Activated CD4-positive, alpha-beta T cell treated with anti-CD3 and anti-CD28 coated beads, Interleukin-2, amount 50 U/mL, for 1 hour (primary cell): ENCODE results near the gene IRX6.

Experiments
- DNase-seq: peaks from one replicate; pipeline ENCODE4 v3.0.0-alpha.2; 2020

IRX6 gene

DNA sequence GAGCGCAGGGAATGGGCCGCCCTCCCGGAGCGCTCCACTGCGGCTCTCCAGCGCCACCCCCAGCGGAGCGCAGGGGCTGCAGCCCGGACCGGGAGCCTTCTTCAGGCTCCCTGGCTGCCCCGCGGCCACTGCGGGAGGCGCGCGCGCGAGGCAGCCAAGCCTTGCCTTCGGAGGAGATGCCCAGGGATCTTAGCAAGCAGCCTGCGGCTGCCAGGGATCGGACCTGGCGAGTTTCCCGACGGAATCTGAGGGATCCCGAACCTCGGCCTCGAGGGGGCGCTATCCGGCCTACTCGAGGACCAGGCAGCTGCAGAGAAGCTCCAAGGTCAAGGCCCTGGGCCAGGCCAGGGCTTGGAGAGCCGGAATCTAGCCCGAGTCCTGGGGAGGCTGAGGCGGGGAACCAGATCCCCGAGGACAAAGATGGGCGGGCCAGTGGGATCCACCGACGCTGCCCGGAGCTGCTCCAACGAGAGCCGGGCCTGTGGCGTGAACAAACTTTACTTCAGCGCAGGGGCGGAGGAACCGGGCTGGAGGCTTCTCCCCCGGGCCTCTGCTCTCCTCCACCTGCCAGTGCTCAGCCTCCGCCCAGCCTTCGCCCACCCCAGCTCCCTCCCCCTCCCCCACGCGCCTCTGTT is at the start of gene IRX6:
TSS of gene IRX6 (plus strand) at position 567 of the 635 bp plus-strand sequence. CDS start 889 bp downstream, outside the sequence.
- DNase-seq, result no peak

DNA sequence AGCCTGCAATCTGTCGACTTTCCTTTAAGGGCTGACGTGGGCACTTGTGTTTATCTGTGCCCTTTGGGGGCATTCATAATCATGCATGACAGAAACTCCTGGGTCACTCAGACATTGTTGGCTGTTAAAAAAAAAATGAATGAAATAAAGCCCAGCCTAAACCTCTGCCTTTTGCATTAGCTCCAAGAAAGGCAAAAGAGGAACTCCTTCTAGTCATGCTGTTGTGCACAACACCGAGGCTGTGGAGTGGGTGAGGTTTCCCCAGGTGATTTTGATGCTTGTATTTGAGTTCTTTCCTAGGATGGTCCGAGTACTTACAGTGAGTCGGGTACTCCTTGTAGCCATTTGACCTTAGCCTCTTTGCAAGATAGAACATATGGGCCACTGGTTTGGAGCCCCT is 49.6 kb upstream of the IRX6 start:
- DNase-seq, result no peak

DNA sequence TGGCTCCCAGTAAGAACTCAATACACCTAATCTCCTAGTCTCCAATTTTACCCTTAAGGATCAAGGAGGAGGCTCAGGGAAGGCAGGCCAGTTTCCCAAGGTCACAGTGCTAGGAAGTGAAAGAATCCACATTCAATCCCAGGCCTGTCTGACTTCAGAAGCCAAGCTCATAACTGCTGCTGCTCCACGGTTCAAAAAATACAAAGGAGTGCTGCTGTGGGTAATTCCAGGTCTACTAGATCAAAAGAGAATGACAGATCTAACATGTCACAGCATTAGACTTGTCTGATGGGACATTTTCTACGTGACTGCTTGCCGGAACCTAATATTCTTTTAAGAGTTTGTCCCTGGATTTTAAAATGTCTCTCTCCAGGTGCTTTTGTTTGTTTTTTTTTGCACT is 48.8 kb upstream of the IRX6 start:
- no peak for DNase-seq

DNA sequence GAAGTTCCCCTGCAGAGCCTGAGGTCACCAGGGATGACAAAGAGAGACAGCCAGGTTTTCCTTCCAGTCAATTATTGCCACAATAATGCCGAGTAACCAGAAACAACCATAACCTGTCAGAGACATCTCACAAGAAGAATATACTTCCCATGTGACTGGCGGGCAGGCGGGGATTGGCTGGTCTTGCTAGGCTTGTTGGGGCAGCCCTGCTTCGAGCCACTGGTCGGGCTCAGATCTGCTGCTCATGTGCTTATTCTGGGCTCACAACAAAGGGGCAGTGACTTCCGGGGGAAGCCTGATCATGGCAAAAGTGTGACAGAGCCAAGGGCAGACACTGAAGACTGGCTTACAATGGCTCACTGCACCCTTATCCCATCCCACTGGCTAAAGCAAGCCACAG is 48.1 kb upstream of the IRX6 start:
- DNase-seq, result no peak

DNA sequence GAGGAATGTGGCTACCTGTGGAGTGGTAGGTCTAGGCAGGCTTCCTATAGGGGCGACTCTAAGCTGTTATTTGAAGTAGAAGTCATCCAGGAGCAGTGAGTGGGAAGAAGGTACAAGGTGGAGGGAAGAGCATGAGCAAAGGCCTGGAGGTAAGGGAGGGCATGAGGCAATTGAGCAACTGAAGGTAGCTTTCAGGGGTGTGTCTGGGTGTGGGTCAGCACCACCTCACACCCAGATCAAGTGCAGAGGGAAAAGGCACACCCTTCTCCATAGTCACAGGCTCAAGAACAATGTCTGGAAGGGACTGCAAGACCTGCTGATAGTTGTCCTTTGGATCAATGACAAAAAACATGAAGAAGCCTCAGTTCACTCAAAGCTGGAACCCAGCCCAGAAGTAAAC is 46.5 kb upstream of the IRX6 start:
- DNase-seq, result no peak

DNA sequence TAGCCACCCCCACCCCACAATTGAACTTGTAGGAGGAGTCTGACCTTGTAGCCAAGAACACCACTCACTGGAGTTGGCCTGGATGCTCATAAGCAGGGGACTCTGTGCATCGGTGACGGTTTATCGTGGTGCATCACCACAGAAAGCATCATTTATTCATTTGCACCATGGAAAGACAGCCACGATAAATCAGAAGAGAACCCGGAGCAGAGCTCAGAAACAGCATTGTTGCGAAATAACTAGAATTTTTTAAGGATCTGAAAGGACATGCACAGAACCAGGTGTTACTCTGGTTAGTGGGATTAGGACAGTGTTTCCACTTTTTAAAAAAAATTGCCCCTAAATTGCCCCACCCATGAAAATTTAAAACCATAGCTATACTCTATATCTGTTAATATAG is 44.4 kb upstream of the IRX6 start:
- DNase-seq, result no peak

DNA sequence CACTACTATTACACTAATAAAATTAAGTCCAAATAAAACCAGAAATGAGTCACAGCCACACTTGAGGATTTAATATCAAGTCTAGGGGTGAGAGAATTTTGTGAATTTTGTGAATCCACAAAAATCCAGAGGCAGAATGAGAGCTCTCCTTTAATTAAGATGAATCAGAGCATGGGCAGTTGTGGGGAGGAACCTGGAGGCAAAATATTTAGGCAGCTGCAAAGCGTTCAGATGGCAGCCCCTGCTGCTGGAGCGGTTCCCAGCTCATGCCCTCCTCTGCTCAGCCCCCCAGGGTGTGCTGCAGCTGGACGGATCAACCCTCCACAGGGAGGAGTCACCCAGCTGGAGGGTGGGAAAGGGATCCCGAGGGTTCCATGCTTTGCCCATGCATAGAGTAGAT is 43.4 kb upstream of the IRX6 start:
- DNase-seq, result no peak

DNA sequence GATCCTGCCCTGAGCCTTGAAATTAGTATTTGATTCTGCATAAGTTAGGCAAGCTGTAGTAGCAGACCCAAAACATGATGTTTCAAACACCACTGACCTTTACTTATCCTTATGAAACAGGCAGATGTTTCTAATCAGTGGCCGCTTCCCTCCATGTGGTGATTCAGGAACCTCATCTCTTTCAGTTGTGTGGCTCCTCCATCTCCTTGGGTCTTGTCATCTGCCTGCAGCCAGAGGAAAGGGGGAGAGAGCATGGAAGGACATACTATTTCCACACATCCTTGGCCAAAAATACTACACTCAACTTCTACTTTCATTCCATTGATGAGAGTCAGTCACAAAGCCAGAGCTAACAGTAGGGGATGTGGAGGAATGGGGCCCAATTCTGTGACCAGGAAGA is 41.6 kb upstream of the IRX6 start:
- no peak for DNase-seq

DNA sequence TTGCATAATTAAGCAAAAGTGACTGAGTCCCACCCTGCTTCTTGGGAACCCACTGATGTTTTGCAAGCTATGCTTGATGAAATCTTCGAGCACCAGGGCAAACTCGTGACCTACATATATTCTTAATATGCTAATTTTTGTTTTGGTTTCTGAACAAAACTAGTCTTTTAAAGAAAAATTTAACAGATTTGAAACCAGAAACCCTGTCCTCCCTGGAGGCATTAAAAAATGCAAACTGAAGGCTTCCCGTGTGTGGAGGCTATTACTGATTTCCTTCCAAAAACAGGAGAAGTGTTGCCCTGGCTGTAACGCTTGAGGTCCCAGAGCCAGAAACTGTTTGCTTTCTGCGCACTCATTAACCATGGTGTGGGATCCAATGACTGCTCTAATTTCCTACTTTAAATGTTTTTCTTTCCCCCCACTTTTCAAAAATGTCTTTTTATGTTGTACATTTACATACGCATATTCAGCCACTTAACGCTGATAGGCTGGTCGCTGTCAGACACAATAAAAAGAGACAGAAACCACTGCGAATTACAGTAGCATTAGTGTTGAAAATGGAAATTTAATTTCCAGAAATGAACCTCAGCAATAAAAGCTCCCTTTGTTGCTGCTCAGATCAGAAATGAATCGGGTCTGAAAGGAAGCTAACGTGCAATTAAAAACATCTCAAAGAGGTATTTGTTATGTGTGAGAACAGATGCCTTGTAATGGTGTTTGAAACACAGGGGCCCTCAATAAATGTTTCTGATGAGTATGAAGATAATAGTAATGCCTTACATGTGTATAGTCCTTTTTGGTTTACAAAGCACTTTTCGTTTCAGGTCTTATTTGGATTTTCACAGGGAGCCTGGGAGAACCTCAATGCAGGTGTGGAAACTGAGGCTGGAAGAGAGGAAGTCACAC is 39.9 kb upstream of the IRX6 start:
- DNase-seq, result no peak

DNA sequence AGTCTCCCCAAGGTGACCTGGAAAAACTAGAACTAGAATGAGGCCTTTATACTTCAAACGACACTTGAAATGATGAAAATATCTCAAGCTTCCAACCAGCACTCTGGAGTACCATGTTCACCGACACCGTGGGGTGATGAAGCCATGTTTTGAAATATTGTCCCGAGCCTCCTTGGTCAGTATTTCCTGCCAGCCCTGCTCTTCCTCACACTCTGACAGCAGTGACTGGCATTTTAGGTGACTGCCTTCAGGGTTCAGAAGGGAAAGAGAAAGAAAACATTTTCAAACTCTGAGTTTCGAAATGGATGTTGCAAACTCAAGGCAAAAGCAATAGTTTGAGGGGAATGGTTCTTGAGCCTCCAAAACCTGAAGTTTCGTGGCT is 39.3 kb upstream of the IRX6 start:
- no peak for DNase-seq

DNA sequence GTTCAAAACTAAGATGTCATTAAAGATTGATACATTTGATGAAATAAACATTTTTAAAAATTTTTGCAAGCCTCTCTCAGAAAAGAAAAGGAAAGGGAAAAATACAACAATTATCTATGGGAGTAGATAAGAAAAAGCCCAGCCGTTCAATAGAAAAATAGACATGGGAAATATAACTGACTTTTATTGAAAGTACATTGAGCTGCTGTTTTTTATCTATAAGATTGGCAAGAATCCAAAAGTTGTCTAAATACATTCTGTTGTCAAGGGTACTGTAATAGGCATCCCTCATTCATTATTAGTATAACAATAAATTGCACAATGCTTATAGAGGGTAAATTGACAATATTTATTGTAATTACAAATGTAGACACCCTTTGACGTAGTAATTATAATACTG is 38.4 kb upstream of the IRX6 start:
- no peak for DNase-seq

DNA sequence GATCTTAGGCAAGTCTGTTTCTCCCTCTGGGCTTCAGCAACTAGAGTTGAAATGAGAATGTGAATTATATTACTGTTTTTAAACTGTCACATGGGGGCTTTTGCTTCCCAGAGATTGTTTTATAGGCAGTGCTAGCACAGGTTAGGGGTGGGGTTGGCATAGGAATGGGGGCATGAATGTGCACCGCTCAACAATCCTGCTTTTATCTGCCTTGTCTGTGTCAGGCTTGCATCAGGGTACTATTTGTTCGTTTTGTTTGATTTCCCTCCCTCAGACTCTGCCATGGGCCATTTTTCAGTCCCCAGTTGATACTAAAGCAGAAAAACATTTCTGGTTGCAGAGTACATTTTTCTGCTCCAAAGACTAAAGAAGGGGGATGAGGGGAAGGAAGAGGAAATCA is 34.6 kb upstream of the IRX6 start:
- DNase-seq, result no peak

DNA sequence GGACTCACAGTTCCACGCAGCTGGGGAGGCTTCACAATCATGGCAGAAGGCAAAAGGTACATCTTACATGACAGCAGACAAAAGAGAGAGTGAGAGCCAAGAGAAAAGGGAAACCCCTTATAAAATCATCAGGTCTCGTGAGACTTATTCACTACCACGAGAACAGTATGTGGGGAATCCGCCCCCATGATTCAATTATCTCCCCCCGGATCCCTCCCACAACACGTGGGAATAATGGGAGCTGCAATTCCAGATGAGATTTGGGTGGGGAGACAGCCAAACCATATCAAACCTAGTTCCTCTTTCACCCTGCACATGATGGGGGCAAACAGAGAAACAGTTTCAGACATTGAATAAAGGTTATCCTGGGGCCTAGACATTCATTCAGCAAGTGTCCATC is 32.2 kb upstream of the IRX6 start:
- no peak for DNase-seq

DNA sequence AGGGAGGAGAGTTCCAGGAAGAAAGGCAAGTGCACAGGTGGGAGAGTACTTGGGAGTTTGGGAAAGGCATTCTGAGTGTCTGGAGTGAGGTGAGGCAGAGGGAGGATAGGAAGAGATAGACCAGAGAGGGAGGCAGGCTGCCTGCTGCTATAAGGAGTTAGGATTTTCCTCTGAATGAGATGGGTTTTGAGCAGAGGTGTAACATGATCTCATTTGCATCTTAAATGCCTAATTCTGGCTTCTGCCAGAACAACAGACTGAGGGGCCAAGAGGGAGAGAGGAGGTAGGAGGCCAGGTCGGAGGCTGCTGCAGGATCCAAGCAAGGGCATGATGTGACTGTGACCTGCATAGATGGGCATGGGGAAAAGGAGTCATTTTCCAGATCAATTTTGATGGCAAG is 31.5 kb upstream of the IRX6 start:
- DNase-seq, result no peak

DNA sequence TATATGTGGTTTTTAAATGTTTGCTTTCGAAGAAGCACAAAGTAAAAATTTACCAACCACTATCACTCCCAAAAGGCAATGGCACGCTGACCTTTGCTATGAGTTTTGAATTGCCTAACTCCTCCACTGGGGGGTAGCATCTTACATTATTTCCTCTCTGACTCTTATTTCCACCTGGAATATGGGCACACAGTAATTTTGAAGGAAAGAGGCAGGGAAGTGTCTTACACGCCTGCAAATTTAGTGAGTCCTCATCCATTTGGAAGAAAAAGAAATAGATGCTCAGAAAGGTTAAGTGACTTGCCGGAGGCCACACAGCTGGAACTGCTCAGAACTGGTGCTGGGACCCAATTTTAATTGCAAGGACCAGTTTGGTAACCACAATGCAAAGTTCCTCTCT is 29.9 kb upstream of the IRX6 start:
- no peak for DNase-seq

DNA sequence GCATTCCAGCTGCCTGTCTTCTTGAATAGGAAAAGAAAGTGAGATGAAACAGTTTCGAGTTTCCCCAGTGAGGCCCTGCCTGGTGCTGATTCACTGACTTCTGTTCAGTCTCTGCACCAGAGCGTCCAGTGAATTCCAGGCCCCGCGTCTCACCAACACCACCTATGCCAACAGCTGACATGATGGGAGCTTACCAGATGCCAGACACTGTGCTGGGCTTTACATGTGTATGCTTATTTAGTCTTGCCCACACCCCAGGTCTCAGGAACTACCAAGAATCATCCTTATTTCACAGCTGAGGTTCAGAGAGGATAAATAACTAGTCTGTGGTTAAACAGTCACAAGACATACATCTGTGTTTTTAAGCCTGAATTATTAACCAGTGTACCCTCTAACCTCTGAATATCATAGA is 29.1 kb upstream of the IRX6 start:
- no peak for DNase-seq

DNA sequence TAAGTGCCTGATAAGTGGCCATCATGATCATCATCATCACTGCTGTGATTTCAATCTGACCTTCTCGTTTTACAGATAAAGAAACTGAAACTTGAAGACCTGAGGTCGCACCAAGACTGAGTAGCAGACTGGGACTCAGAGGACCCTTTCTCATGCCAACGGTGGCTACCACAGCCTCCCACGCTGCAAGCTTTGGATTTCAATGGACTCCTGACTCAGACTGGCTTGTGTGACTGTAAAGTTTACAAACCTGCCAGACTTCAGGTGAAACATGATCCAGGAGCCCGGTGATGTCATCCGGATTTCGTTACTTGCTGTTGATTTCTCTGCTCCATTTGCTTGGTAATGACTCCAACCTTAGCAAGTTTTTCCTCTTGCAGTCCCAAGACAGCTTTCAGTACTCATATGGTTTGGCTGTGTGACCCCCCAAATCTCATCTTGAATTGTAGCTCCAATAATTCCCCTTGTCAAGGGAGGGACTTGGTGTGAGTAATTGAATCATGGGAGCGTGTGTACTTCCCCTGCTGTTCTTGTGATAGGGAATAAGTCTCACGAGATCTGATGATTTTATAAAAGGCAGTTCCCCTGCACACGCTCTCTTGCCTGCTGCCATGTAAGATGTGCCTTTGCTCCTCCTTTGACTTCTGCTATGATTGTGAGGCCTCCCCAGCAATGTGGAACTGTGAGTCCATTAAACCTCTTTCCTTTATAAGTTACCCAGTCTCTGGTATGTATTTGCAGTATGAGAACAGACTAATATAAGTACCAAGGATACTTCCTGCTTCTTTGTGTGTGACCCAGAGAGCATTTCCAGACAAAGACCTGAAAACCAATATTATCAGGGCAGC is 26.7 kb upstream of the IRX6 start:
- DNase-seq, result no peak

DNA sequence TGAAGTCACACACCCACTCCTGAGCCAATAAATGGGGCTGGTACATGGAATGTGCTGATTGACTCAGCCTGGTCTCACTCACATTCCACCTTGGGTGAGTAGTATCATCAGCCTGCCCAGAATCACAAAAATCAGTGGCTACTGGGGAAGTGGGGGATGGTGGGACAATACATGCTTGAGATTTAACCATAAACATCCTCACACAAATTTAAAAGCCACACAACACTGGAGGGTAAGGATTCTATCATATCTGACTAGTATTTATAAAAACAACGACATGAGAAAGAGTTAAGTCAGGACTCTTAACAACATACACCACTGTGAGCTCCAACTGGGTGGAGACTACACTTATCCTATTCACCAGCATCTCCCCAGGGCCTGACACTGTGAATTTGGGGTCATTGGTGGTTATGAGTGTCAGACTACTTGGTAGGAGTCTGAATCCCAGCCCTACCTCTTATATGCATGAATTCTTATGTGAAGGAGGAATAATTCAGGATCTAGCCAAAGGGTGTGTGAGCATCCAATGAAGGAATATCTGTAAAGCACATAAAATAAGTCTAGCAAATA is 26.0 kb upstream of the IRX6 start:
- DNase-seq, result no peak

DNA sequence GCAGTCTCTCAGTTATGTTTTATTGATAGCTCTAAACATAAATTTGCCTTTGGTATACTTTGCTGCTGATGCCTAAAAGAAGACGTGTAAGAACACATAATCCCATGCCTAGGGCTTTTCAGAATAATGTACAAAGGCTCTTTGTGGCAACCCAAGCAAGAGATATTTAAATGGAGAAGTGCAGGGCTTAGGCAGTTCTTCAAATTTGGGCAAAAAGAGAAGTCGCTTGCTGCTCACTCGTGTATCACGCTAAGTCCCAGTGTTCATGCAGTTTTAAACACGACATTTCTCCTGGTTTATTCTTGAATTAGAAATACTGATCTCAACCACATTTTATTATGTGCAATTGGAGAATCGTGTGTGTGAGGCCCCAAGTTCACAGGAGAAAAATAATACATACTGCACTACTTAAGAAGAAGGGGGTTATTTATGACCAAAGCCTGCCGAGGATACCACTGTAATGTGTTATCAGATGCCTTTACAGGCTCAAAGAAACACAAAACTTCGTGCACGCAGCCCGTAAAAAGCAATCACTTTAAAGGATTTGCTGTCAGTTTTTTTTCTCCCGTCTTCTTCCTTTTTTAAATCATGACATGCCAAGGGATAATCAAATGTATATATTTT is 22.5 kb upstream of the IRX6 start:
- no peak for DNase-seq

DNA sequence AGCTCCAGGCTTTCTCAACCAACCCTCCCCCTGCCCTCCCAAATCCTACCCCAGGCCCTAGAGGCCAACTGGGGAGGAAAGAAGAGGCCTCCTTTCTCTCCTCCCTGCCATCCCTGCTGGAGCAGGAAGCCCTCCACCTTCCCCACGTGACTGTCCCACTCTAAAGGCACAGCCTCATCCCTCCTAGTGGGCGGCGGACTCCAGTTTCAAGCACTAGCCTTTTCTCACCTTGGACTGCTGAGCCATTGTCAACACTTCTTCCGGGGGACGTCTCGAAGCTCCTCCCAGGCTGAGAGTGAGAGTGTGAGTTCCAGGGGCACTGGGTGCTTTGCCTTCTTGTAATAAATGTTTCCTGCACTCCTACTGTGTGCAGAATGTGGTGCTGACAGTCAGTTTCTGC is 21.4 kb upstream of the IRX6 start:
- DNase-seq, result no peak

DNA sequence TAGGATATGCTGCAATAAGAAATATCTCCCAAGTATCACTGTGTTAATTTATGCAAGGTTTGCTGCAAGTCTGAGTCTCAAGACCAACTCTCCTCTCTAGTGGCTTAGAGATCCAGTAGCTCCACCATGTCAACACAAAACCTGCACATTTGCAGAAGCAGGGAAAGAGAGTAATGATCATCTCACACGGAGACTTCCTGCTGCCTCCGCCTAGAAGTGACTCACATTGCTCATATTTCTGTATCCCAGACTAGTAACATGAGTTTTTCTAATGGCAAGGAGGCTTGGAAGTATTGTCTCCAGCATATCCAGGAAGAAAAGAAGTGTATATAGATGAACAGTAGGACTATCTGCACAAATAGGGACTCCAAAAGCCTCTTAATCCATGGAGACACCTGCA is 15.0 kb upstream of the IRX6 start:
- DNase-seq, result no peak

DNA sequence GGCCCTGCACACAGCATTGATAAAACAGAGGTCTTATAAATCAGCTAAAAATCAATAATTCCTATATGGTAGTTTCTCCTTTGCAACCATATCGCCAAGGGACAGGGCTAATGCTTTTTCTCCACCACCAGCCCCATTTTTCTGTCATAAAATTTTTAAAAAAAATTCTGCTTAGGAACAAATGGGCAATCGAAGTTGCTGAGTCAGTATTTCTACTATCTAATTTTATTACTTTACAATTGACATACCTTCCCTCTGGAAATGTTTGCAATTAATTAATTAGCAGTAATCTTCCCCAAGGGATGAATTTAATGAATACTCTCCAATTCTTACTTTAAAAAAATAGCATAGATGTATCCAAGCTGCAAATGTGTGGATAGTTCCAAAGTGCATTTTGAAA is 1.7 kb upstream of the IRX6 start:
- no peak for DNase-seq
